Measurements from ENCODE around the gene SRP14.
A peak's percentile ranks its signal among the peaks of the same experiment; 100 is the strongest.
"Not testable (repeated sequence)": the region's sequence is repeated elsewhere in the genome, so short reads cannot be mapped to it uniquely, and the experiment has no call there.

Gene SRP14

DNA sequence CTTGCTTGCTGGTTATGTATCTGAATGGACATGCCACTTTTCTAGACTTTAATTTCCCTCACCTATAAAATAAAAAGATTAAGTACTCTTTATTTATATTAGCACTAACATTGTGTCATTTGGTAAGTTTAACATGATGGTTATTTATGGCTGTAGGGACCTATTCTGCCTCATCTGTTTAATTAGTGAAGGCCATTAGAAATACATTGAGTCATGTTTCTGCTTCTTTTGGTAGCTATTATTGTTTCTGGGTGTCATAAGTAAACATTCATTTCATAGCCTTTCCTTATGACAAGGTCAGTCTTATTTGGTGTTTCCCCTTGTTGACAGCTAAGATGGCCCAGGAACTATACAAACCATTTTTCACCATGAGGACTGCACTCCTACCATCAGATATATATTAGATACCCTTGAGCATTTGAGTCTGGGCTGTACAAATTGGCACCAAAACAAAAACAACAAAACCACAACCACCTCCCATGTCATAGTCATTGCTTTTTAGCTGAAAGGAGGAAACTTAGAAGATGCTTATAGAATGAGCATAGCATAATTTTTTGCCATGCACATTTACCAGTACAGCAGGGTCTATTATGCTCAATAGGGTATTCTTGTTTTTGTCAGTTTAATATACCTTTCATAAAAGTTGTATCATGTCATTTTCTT is 39.3 kb downstream of the SRP14 start:
- TF ChIP-seq CTCF (conservative IDR thresholded peaks at IDR 0.05; ENCODE audit: low read length): no peak
- H3K4me3 ChIP-seq (ENCODE audit: low read length): no peak overlapping the region
- DNase-seq (ENCODE audit: low read depth): no peak

DNA sequence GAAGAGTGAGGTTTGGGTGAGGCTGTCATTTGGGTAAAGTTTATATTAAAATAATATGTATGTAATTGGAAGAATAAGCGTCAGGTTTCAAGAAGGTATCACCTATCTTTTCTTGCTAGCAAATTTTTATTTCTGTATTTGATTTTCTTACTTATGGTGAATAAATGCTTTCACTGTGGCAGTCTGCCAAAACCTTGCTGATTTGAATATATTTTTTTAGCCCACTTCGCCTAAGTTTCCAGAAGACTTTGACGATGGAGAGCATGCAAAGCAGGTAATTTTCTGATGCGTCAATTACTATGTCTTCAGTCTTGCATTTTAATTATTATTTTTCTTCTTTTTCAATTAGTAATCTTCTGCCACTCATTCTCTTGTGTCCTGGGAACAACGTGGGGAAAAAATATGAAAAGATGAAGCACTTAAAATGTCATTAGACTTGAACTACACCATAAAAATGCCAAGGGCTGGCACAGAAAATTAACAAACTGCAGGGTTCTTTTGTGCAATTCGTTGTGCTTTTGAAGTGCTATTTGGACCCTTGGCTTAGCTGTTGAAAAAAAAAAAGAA is 40.4 kb downstream of the SRP14 start:
- DNase-seq (ENCODE audit: low read depth): no peak
- no peak overlapping the region for H3K4me3 ChIP-seq (ENCODE audit: low read length)
- no peak for TF ChIP-seq CTCF (conservative IDR thresholded peaks at IDR 0.05; ENCODE audit: low read length)

DNA sequence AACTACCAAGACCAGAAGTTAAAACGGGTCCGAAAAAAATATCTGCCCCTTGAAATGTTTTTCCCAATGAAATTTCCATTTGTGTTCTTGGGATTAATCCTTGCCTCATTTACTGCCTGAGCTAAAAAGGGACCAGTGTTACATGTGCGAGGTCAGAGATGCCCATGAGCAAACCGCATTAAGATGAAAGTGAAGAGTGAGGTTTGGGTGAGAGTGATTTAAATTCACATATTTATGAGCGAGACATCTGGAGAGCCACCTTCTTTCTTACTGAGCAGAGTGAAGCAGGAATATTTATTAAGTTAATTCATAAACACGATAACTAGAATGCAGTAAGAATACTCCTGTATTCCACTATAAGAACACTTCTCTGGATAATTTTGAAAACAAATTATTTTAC is 41.3 kb downstream of the SRP14 start:
- H3K4me3 ChIP-seq (ENCODE audit: low read length): no peak overlapping the region
- TF ChIP-seq CTCF (conservative IDR thresholded peaks at IDR 0.05; ENCODE audit: low read length): no peak
- no peak for DNase-seq (ENCODE audit: low read depth)

GRCh38 chr15:39997031-39997430 is 42.0 kb downstream of the SRP14 start:
- H3K4me3 ChIP-seq (ENCODE audit: low read length): no peak overlapping the region
- TF ChIP-seq CTCF (conservative IDR thresholded peaks at IDR 0.05; ENCODE audit: low read length): no peak
- DNase-seq (ENCODE audit: low read depth): peak; percentile 56

DNA sequence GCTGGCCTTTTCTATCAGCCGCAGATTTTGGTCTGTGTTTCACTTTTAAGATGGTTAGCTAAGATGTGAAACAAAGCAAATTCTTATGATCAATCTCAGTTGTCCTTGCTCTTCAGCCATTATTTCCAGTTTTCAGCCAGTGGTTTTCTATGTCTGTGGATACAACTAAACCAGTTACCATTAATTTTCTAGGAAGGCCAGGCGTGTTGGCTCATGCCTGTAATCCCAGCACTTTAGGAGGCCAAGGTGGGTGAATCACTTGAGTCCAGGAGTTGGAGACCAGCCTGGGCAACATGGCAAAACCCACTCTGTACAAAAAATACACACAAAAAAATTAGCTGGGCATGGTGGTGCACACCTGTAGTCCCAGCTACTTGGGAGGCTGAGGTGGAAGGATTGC is 42.8 kb downstream of the SRP14 start:
- not testable (repeated sequence) for DNase-seq (ENCODE audit: low read depth); H3K4me3 ChIP-seq (ENCODE audit: low read length)

- not testable (repeated sequence) for DNase-seq (ENCODE audit: low read depth); H3K4me3 ChIP-seq (ENCODE audit: low read length)
These were observed 46.0 kb downstream of the SRP14 start for GRCh38 chr15:39992953-39993352.

DNA sequence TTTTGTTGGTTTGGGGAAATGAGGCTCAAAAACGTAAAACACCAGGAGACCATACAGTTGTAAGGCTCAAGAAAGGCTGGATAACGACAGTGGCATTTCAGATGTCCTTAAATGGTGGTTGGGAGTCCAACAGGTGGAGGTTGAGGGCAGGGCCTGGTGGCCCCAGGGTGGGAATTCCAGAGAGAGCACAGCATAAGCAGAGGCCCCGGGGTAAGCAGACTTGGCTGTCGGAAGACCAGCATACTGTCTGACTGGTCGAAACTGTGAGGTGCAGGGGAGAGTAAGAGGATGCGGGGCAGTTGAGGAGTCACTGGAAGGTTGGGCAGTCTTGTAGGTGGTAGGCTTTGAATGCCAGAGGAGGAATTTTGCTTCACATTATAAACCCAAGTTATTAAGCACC is 48.3 kb downstream of the SRP14 start:
- no peak overlapping the region for H3K4me3 ChIP-seq (ENCODE audit: low read length)
- no peak for TF ChIP-seq CTCF (conservative IDR thresholded peaks at IDR 0.05; ENCODE audit: low read length)
- no peak for DNase-seq (ENCODE audit: low read depth)

DNA sequence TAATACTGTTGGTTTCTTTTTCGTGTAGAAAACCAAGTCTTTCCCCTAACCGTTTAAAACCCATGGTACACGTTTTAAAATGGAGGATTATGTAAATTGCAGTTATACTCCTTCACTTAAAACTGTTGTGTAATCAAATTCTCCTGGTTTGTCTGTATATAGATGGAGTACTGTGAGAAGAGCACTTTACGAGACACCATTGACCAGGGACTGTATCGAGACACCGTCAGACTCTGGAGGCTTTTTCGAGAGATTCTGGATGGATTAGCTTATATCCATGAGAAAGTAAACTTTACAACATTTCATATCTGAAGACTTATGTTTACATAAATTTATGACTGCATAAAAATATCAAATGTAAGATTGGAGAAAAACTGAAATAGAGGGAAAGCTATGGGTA is 51.2 kb downstream of the SRP14 start:
- DNase-seq (ENCODE audit: low read depth): no peak
- TF ChIP-seq CTCF (conservative IDR thresholded peaks at IDR 0.05; ENCODE audit: low read length): no peak
- H3K4me3 ChIP-seq (ENCODE audit: low read length): no peak overlapping the region

Measured in AG10803 (cell line).